ENCODE results near the gene BMP6.

The BMP6 gene

DNA sequence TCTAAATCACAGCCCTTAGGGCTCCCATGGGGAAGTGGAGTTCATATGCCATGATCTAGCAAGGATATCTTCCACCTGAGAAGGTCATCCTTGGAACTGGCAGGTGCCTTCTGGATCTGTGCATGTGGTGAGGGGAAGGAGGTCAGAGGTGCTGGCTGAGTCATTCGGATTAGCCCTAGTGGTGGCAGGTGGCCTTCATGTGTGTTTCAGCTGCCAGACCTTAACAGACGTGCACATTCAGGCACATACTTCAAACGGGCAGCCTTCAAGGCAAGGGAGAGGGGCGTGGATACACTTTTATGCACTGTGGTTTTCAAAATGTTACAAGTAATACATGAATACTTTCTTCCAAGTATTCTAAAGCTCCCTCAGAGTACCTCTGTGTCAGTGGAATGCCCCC is 51.2 kb downstream of the BMP6 start:
- Histone ChIP-seq H3K4me2 (ENCODE audit: low read length) (no peak overlapping the region), H2AK5ac (ENCODE audit: low read length) (no peak overlapping the region), H3K79me1 (ENCODE audit: low read length) (no peaks in the 10 kb centered on the region), H3K27ac (ENCODE audit: low read depth, low read length) (no peak overlapping the region), H3K4ac (ENCODE audit: low read depth, low read length) (no peak overlapping the region), H2BK15ac (replicated peaks; ENCODE audit: low read depth) (no peak overlapping the region), H3K4me1 (ENCODE audit: control insufficient read depth, low read depth, low read length) (no peaks in the 10 kb centered on the region), H3K27me3 (ENCODE audit: insufficient read depth, low read length, poor library complexity) (no peaks in the 10 kb centered on the region), H3K36me3 (ENCODE audit: control insufficient read depth, insufficient read depth, low read length) (no peaks in the 10 kb centered on the region), H2BK120ac (ENCODE audit: low read depth, low read length) (no peak overlapping the region), H2BK5ac (ENCODE audit: low read length) (no peak overlapping the region), H3K18ac (ENCODE audit: low read length) (no peak overlapping the region), H3K23ac (ENCODE audit: low read length) (no peak overlapping the region), H4K8ac (ENCODE audit: low read depth, low read length) (no peak overlapping the region), H3K4me3 (ENCODE audit: low read length) (no peak overlapping the region), H4K5ac (ENCODE audit: low read length) (no peak overlapping the region), H3K79me2 (ENCODE audit: control insufficient read depth, insufficient read depth, low read length) (no peaks in the 10 kb centered on the region), H3K56ac (ENCODE audit: low read length) (no peak overlapping the region), H3K9ac (ENCODE audit: low read length) (no peak overlapping the region)
- no CpG with 5 or more reads among the region's 4 CpGs for WGBS (ENCODE audit: extremely low coverage, insufficient coverage, low lambda C conversion rate)
- DNase-seq, result no peak

DNA sequence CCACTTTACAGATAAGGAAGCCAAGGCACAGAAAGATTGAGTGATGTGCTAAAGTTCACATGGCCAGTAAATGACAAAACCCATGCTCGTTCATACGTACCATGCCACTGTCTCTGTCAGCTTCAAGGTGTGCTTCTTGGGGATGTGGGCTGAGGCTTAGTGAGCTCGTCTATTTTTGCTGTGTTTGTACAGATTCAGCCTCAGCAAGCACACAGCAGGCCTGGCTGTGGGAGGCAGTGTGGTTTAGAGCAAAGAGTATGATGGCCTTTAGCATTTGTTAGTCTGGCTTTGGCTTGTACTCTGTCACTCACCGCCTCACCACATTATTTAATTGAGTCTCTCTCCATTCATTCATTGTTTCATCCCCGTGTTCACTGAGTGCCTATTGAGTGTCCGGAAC is 55.3 kb downstream of the BMP6 start:
- Histone ChIP-seq H3K56ac (ENCODE audit: low read length) (no peak overlapping the region), H3K79me2 (ENCODE audit: control insufficient read depth, insufficient read depth, low read length) (no peaks in the 10 kb centered on the region), H3K36me3 (ENCODE audit: control insufficient read depth, insufficient read depth, low read length) (no peaks in the 10 kb centered on the region), H4K5ac (ENCODE audit: low read length) (no peak overlapping the region), H3K4ac (ENCODE audit: low read depth, low read length) (no peak overlapping the region), H3K9ac (ENCODE audit: low read length) (no peak overlapping the region), H2BK5ac (ENCODE audit: low read length) (no peak overlapping the region), H2BK120ac (ENCODE audit: low read depth, low read length) (no peak overlapping the region), H3K4me1 (ENCODE audit: control insufficient read depth, low read depth, low read length) (no peaks in the 10 kb centered on the region), H3K23ac (ENCODE audit: low read length) (no peak overlapping the region), H3K4me3 (ENCODE audit: low read length) (no peak overlapping the region), H3K79me1 (ENCODE audit: low read length) (no peaks in the 10 kb centered on the region), H3K18ac (ENCODE audit: low read length) (no peak overlapping the region), H2BK15ac (replicated peaks; ENCODE audit: low read depth) (no peak overlapping the region), H4K8ac (ENCODE audit: low read depth, low read length) (no peak overlapping the region), H3K27me3 (ENCODE audit: insufficient read depth, low read length, poor library complexity) (no peaks in the 10 kb centered on the region), H2AK5ac (ENCODE audit: low read length) (no peak overlapping the region), H3K4me2 (ENCODE audit: low read length) (no peak overlapping the region), H3K27ac (ENCODE audit: low read depth, low read length) (no peak overlapping the region)
- DNase-seq, result no peak
- no CpG with 5 or more reads among the region's 6 CpGs for WGBS (ENCODE audit: extremely low coverage, insufficient coverage, low lambda C conversion rate)

DNA sequence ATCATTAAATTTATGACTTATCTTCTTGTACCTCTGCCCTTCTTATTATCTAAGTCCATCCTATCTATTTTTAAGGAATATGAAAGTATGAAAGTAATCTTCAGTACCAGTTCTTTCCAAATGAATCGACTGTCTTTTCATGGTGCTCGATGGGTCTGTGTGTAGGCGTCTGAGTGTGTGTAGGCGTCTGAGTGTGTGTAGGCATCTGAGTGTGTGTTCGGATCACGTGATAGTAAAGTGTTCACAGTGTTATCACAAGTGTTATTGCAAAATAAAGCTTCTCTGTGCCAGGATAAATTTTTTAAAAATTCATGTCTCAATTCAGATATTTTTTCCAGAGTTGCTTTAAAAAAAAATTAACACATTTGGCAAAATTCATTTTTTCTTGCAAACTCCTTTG is 58.3 kb downstream of the BMP6 start:
- H3K27me3 ChIP-seq (ENCODE audit: insufficient read depth, low read length, poor library complexity), result no peaks in the 10 kb centered on the region
- no peak overlapping the region for H2BK15ac ChIP-seq (replicated peaks; ENCODE audit: low read depth)
- H3K79me1 ChIP-seq (ENCODE audit: low read length), result no peaks in the 10 kb centered on the region
- no peaks in the 10 kb centered on the region for H3K4me1 ChIP-seq (ENCODE audit: control insufficient read depth, low read depth, low read length)
- DNase-seq, result no peak
- H3K18ac ChIP-seq (ENCODE audit: low read length), result no peak overlapping the region
- no peak overlapping the region for H2BK120ac ChIP-seq (ENCODE audit: low read depth, low read length)
- H3K79me2 ChIP-seq (ENCODE audit: control insufficient read depth, insufficient read depth, low read length), result no peaks in the 10 kb centered on the region
- H3K9ac ChIP-seq (ENCODE audit: low read length), result no peak overlapping the region
- no peaks in the 10 kb centered on the region for H3K36me3 ChIP-seq (ENCODE audit: control insufficient read depth, insufficient read depth, low read length)
- H3K4me2 ChIP-seq (ENCODE audit: low read length), result no peak overlapping the region
- H2AK5ac ChIP-seq (ENCODE audit: low read length), result no peak overlapping the region
- no peak overlapping the region for H4K8ac ChIP-seq (ENCODE audit: low read depth, low read length)
- H2BK5ac ChIP-seq (ENCODE audit: low read length), result no peak overlapping the region
- no peak overlapping the region for H3K23ac ChIP-seq (ENCODE audit: low read length)
- H3K56ac ChIP-seq (ENCODE audit: low read length), result no peak overlapping the region
- H3K4ac ChIP-seq (ENCODE audit: low read depth, low read length), result no peak overlapping the region
- no peak overlapping the region for H4K5ac ChIP-seq (ENCODE audit: low read length)
- no CpG with 5 or more reads among the region's 6 CpGs for WGBS (ENCODE audit: extremely low coverage, insufficient coverage, low lambda C conversion rate)
- H3K4me3 ChIP-seq (ENCODE audit: low read length), result no peak overlapping the region
- H3K27ac ChIP-seq (ENCODE audit: low read depth, low read length), result no peak overlapping the region

DNA sequence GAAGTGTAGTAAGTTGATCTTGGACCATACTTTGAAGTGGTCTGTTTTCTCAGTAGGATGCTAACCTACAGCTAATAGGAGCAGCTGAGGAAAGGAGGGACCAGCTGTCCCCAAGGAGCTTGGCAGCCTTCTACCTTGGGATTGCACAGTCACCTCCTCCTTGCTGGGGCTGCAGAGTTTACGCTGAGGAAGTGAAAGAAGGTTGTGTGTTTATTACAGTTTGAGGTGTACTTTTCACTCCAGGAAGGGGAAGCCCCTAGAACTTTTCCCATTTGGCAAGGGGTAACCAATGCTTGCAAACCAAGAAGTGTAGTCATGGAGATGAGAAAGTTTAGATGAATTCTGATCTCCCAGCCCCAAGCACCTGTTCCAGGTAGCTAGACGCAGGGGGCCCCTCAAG is 58.8 kb downstream of the BMP6 start:
- Histone ChIP-seq H3K27me3 (ENCODE audit: insufficient read depth, low read length, poor library complexity) (no peaks in the 10 kb centered on the region), H3K79me2 (ENCODE audit: control insufficient read depth, insufficient read depth, low read length) (no peaks in the 10 kb centered on the region), H2BK15ac (replicated peaks; ENCODE audit: low read depth) (no peak overlapping the region), H3K23ac (ENCODE audit: low read length) (no peak overlapping the region), H4K5ac (ENCODE audit: low read length) (no peak overlapping the region), H3K4me3 (ENCODE audit: low read length) (no peak overlapping the region), H3K4me2 (ENCODE audit: low read length) (no peak overlapping the region), H3K18ac (ENCODE audit: low read length) (no peak overlapping the region), H3K4ac (ENCODE audit: low read depth, low read length) (no peak overlapping the region), H2AK5ac (ENCODE audit: low read length) (no peak overlapping the region), H3K79me1 (ENCODE audit: low read length) (no peaks in the 10 kb centered on the region), H4K8ac (ENCODE audit: low read depth, low read length) (no peak overlapping the region), H3K4me1 (ENCODE audit: control insufficient read depth, low read depth, low read length) (no peaks in the 10 kb centered on the region), H3K56ac (ENCODE audit: low read length) (no peak overlapping the region), H3K9ac (ENCODE audit: low read length) (no peak overlapping the region), H2BK5ac (ENCODE audit: low read length) (no peak overlapping the region), H3K36me3 (ENCODE audit: control insufficient read depth, insufficient read depth, low read length) (no peaks in the 10 kb centered on the region), H2BK120ac (ENCODE audit: low read depth, low read length) (no peak overlapping the region), H3K27ac (ENCODE audit: low read depth, low read length) (no peak overlapping the region)
- WGBS (ENCODE audit: extremely low coverage, insufficient coverage, low lambda C conversion rate), result no CpG with 5 or more reads among the region's 2 CpGs
- DNase-seq, result no peak

DNA sequence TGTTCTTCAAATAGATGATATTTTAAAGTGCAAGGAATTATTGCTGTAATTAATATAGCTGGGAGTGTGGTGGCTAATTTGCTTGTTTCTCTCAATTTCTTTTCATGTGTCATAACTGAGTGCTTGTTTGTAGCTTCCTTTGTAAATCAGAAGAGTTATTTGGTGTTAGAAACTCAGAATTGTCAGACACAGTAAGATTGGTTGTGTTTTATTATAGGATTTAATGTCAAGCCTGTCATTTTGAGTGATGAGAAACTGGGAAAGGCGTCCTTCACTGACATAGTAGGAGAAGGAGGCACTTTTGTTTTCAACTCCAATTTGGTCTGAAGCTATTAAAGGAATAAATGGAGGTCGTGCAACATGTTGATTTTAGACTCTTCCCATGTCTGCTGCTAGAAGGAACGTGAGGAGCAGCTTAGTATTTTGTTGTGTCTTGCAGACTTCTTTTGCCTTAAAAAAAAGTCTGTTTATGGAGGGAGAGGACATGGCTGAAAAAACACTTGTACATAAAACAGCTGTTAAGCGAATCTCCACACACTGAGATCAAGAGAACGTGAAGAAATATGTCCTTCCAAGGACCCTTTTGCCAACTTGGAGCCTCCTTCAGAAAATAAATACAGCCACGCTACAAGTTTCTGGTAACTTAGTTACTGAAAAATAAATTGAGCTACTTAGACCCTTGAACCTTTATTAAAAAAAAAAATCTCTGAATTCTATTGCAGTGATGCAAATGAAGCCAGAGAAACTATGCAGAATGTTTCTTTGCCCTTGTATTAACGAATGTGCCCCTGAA is 59.5 kb downstream of the BMP6 start:
- no CpG with 5 or more reads among the region's 7 CpGs for WGBS (ENCODE audit: extremely low coverage, insufficient coverage, low lambda C conversion rate)
- H4K8ac ChIP-seq (ENCODE audit: low read depth, low read length), result no peak overlapping the region
- H3K79me1 ChIP-seq (ENCODE audit: low read length), result no peaks in the 10 kb centered on the region
- no peak overlapping the region for H3K4ac ChIP-seq (ENCODE audit: low read depth, low read length)
- no peak overlapping the region for H3K4me3 ChIP-seq (ENCODE audit: low read length)
- DNase-seq, result no peak
- H3K4me1 ChIP-seq (ENCODE audit: control insufficient read depth, low read depth, low read length), result no peaks in the 10 kb centered on the region
- H2BK5ac ChIP-seq (ENCODE audit: low read length), result no peak overlapping the region
- H3K4me2 ChIP-seq (ENCODE audit: low read length), result no peak overlapping the region
- no peak overlapping the region for H3K56ac ChIP-seq (ENCODE audit: low read length)
- no peak overlapping the region for H3K23ac ChIP-seq (ENCODE audit: low read length)
- H2BK120ac ChIP-seq (ENCODE audit: low read depth, low read length), result no peak overlapping the region
- H3K18ac ChIP-seq (ENCODE audit: low read length), result no peak overlapping the region
- H3K9ac ChIP-seq (ENCODE audit: low read length), result no peak overlapping the region
- no peaks in the 10 kb centered on the region for H3K79me2 ChIP-seq (ENCODE audit: control insufficient read depth, insufficient read depth, low read length)
- H2AK5ac ChIP-seq (ENCODE audit: low read length), result no peak overlapping the region
- no peak overlapping the region for H3K27ac ChIP-seq (ENCODE audit: low read depth, low read length)
- H3K36me3 ChIP-seq (ENCODE audit: control insufficient read depth, insufficient read depth, low read length), result no peaks in the 10 kb centered on the region
- H4K5ac ChIP-seq (ENCODE audit: low read length), result no peak overlapping the region
- H2BK15ac ChIP-seq (replicated peaks; ENCODE audit: low read depth), result no peak overlapping the region
- no peaks in the 10 kb centered on the region for H3K27me3 ChIP-seq (ENCODE audit: insufficient read depth, low read length, poor library complexity)

DNA sequence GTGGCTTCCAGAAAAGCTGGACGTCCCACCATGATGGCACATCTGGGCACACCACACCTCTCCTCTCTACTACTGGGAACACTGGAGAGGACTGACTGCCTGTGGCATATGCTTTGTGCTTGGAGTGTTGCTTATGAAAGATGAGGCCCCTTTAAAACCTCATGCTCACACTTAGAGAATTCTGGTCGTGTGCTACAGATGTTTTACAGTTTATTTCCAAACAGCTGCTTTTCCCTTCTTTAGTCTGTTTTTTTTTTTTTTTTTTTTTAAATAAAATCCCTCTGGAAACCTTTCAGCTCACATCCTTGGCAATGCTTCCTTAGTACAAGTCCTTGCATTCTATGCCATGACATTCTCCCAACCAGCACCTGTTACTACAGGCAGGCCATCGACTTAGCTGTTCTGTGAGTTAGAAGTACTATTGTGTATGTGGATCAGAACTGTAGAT is 60.3 kb downstream of the BMP6 start:
- no peak overlapping the region for H4K5ac ChIP-seq (ENCODE audit: low read length)
- WGBS (ENCODE audit: extremely low coverage, insufficient coverage, low lambda C conversion rate), result no CpG with 5 or more reads among the region's 3 CpGs

More for the DNA sequence above, 60.3 kb downstream of the BMP6 start:
- Histone ChIP-seq H3K4me2 (ENCODE audit: low read length) (no peak overlapping the region), H3K4me1 (ENCODE audit: control insufficient read depth, low read depth, low read length) (no peaks in the 10 kb centered on the region), H3K18ac (ENCODE audit: low read length) (no peak overlapping the region), H3K23ac (ENCODE audit: low read length) (no peak overlapping the region), H3K56ac (ENCODE audit: low read length) (no peak overlapping the region), H3K79me1 (ENCODE audit: low read length) (no peaks in the 10 kb centered on the region), H2BK120ac (ENCODE audit: low read depth, low read length) (no peak overlapping the region), H3K4ac (ENCODE audit: low read depth, low read length) (no peak overlapping the region), H3K4me3 (ENCODE audit: low read length) (no peak overlapping the region), H3K27ac (ENCODE audit: low read depth, low read length) (no peak overlapping the region), H2BK15ac (replicated peaks; ENCODE audit: low read depth) (no peak overlapping the region), H2BK5ac (ENCODE audit: low read length) (no peak overlapping the region), H3K27me3 (ENCODE audit: insufficient read depth, low read length, poor library complexity) (no peaks in the 10 kb centered on the region), H2AK5ac (ENCODE audit: low read length) (no peak overlapping the region), H3K9ac (ENCODE audit: low read length) (no peak overlapping the region), H3K36me3 (ENCODE audit: control insufficient read depth, insufficient read depth, low read length) (no peaks in the 10 kb centered on the region), H3K79me2 (ENCODE audit: control insufficient read depth, insufficient read depth, low read length) (no peaks in the 10 kb centered on the region), H4K8ac (ENCODE audit: low read depth, low read length) (no peak overlapping the region)
- DNase-seq, result no peak
